WTC11 (cell line): ENCODE data around the gene SLC30A5.

Source experiments
- ATF3 ChIP-seq: sonication (generic); formaldehyde crosslinking; conservative IDR thresholded peaks from 2 replicates; pipeline ENCODE4 v1.8.1; 2022; ENCODE audit warnings: mild to moderate bottlenecking, missing genetic modification reagents
- CTCF ChIP-seq: fragments of 200-600 bp; IDR thresholded peaks from 2 replicates; pipeline ENCODE4 v1.8.0; 2022; ENCODE audit warnings: antibody characterized with exemption
- FOXK1 ChIP-seq: sonication (generic); formaldehyde crosslinking; IDR thresholded peaks from 2 replicates; pipeline ENCODE4 v1.8.0; 2022; ENCODE audit warnings: mild to moderate bottlenecking, moderate library complexity, missing genetic modification reagents
- GABPB1 ChIP-seq: sonication (generic); formaldehyde crosslinking; IDR thresholded peaks from 2 replicates; pipeline ENCODE4 v1.8.1; 2023; ENCODE audit warnings: mild to moderate bottlenecking, missing genetic modification reagents
- MAX ChIP-seq: sonication (generic); formaldehyde crosslinking; IDR thresholded peaks from 2 replicates; pipeline ENCODE4 v1.8.0; 2022; ENCODE audit warnings: mild to moderate bottlenecking, missing genetic modification reagents
- NR2C2 ChIP-seq: sonication (generic); formaldehyde crosslinking; IDR thresholded peaks from 2 replicates; pipeline ENCODE4 v1.8.0; 2022; ENCODE audit warnings: mild to moderate bottlenecking, missing genetic modification reagents
- NR3C1 ChIP-seq: sonication (generic); formaldehyde crosslinking; conservative IDR thresholded peaks from 2 replicates; pipeline ENCODE4 v1.8.1; 2023; ENCODE audit warnings: low read depth, mild to moderate bottlenecking, missing genetic modification reagents
- TEAD1 ChIP-seq: sonication (generic); formaldehyde crosslinking; IDR thresholded peaks from 2 replicates; pipeline ENCODE4 v1.8.0; 2022; ENCODE audit warnings: mild to moderate bottlenecking, missing genetic modification reagents
- TEAD4 ChIP-seq: sonication (generic); formaldehyde crosslinking; IDR thresholded peaks from 2 replicates; pipeline ENCODE4 v1.8.0; 2022; ENCODE audit warnings: mild to moderate bottlenecking, missing genetic modification reagents
- USF2 ChIP-seq: sonication (generic); formaldehyde crosslinking; IDR thresholded peaks from 2 replicates; pipeline ENCODE4 v1.8.1; 2023; ENCODE audit warnings: mild to moderate bottlenecking, missing genetic modification reagents, moderate library complexity

- TF ChIP-seq FOXK1: no peak
- no peak for TF ChIP-seq MAX (CRISPR knock-in tag)
- TF ChIP-seq USF2 (CRISPR knock-in tag): no peak
- TF ChIP-seq TEAD1: no peak
- TF ChIP-seq ATF3 (CRISPR knock-in tag): no peak
- no peak for TF ChIP-seq CTCF
- no peak for TF ChIP-seq TEAD4 (CRISPR knock-in tag)
- no peak for TF ChIP-seq NR3C1 (CRISPR knock-in tag)
- no peak for TF ChIP-seq GABPB1 (CRISPR knock-in tag)
- no peak for TF ChIP-seq NR2C2
Observed at GRCh38 chr5:69046375-69046957, 47.3 kb upstream of the SLC30A5 start.
